Stimulated activated CD8-positive, alpha-beta memory T cell treated with anti-CD3 and anti-CD28 coated beads, Interleukin-12 subunit alpha, Interleukin-12 subunit beta, amount 100 ng/mL, for 1 hour (primary cell): Measurements from ENCODE around the gene MYDGF.
"Not testable (repeated sequence)": the region's sequence is repeated elsewhere in the genome, so short reads cannot be mapped to it uniquely, and the experiment has no call there.

Experiments used
- DNase-seq: peaks from one replicate; pipeline ENCODE4 v3.0.0-alpha.2; 2020; ENCODE audit warnings: low read depth

MYDGF gene

GRCh38 chr19:4699826-4700692 lies 29.9 kb upstream of the MYDGF start:
- DNase-seq = no peak

- no peak for DNase-seq
These were observed 27.2 kb upstream of the MYDGF start for GRCh38 chr19:4697304-4697703.

- no peak for DNase-seq
These were observed 25.1 kb upstream of the MYDGF start for GRCh38 chr19:4695224-4695731.

GRCh38 chr19:4694211-4694987 lies 24.3 kb upstream of the MYDGF start:
- no peak for DNase-seq

- no peak for DNase-seq
These were observed 23.5 kb upstream of the MYDGF start for GRCh38 chr19:4693471-4694121.

GRCh38 chr19:4693078-4693350 lies 22.9 kb upstream of the MYDGF start:
- no peak for DNase-seq

- no peak for DNase-seq
These were observed 22.3 kb upstream of the MYDGF start for GRCh38 chr19:4692251-4693077.

GRCh38 chr19:4691373-4691772 lies 21.2 kb upstream of the MYDGF start:
- DNase-seq = no peak

GRCh38 chr19:4690361-4690760 lies 20.2 kb upstream of the MYDGF start:
- DNase-seq = no peak

- no peak for DNase-seq
These were observed 19.3 kb upstream of the MYDGF start for GRCh38 chr19:4689403-4689802.

GRCh38 chr19:4688587-4688986 lies 18.4 kb upstream of the MYDGF start:
- DNase-seq = no peak

- no peak for DNase-seq
These were observed 17.3 kb upstream of the MYDGF start for GRCh38 chr19:4687396-4687795.

- no peak for DNase-seq
These were observed 16.6 kb upstream of the MYDGF start for GRCh38 chr19:4686700-4687099.

GRCh38 chr19:4684312-4685095 lies 14.4 kb upstream of the MYDGF start:
- DNase-seq = no peak

GRCh38 chr19:4682417-4683200 lies 12.5 kb upstream of the MYDGF start:
- DNase-seq = no peak

- not testable (repeated sequence) for DNase-seq
These were observed 9.9 kb upstream of the MYDGF start for GRCh38 chr19:4680021-4680420.

- no peak for DNase-seq
These were observed 9.0 kb upstream of the MYDGF start for GRCh38 chr19:4678881-4679790.

- no peak for DNase-seq
These were observed 7.0 kb upstream of the MYDGF start for GRCh38 chr19:4676955-4677731.
